ENCODE data around the gene DERL2.

GRCh38 chr17:5506307-5506706 is 20.3 kb upstream of the DERL2 start:
- TF ChIP-seq SUZ12 (IDR thresholded peaks at IDR 0.05; ENCODE audit: extremely low read depth, insufficient read depth, insufficient read length) (no peak), YY1 (IDR thresholded peaks at IDR 0.05; ENCODE audit: insufficient read depth, insufficient read length) (no peak)
